Bone marrow (tissue), 2 donors: ENCODE results near the gene RETSAT.
A peak's percentile ranks its signal among the peaks of the same experiment; 100 is the strongest.
"Not testable (repeated sequence)": the region's sequence is repeated elsewhere in the genome, so short reads cannot be mapped to it uniquely, and the experiment has no call there.

Experiments
- DNase-seq, 2 donors: peaks; one replicate each; lab custom pipeline; 2025; lab: John Stamatoyannopoulos, UW

Gene RETSAT

GRCh38 chr2:85354286-85355072 lies at the start of gene RETSAT, which contains the start of gene ELMOD3:
TSS of gene RETSAT (minus strand) at chr2:85354528. CDS start at chr2:85354507, 21 bp downstream.
TSS of gene ELMOD3 (plus strand) at chr2:85354769. CDS start at chr2:85357199, 2,430 bp downstream.
- peak; percentile 84 to 99 for DNase-seq

- DNase-seq = peak in 1 of 2 donors; percentile 30
These were observed 47.5 kb upstream of the RETSAT start for GRCh38 chr2:85401844-85402243.

- DNase-seq = no peak
These were observed 47.1 kb upstream of the RETSAT start for GRCh38 chr2:85401464-85401805.

GRCh38 chr2:85400541-85401463 lies 46.5 kb upstream of the RETSAT start:
- no peak for DNase-seq

GRCh38 chr2:85400023-85400422 lies 45.7 kb upstream of the RETSAT start:
- DNase-seq = no peak

GRCh38 chr2:85399183-85399455 lies 44.8 kb upstream of the RETSAT start:
- DNase-seq = no peak

- no peak for DNase-seq
These were observed 44.3 kb upstream of the RETSAT start for GRCh38 chr2:85398426-85399182.

- DNase-seq = no peak
These were observed 43.6 kb upstream of the RETSAT start for GRCh38 chr2:85397925-85398331.

- DNase-seq = no peak
These were observed 42.5 kb upstream of the RETSAT start for GRCh38 chr2:85396531-85397470.

GRCh38 chr2:85395912-85396475 lies 41.7 kb upstream of the RETSAT start:
- no peak for DNase-seq

- DNase-seq = no peak
These were observed 40.6 kb upstream of the RETSAT start for GRCh38 chr2:85394976-85395375.

GRCh38 chr2:85394261-85394681 lies 39.9 kb upstream of the RETSAT start:
- DNase-seq = no peak

GRCh38 chr2:85393836-85394235 lies 39.5 kb upstream of the RETSAT start:
- no peak for DNase-seq

GRCh38 chr2:85390941-85391669 lies 36.8 kb upstream of the RETSAT start:
- peak; percentile 26 to 45 for DNase-seq

GRCh38 chr2:85388878-85389538 lies 34.7 kb upstream of the RETSAT start:
- DNase-seq = no peak

- no peak for DNase-seq
These were observed 33.4 kb upstream of the RETSAT start for GRCh38 chr2:85387754-85388153.

GRCh38 chr2:85385746-85386145 lies 31.4 kb upstream of the RETSAT start:
- DNase-seq = no peak

- no peak for DNase-seq
These were observed 29.5 kb upstream of the RETSAT start for GRCh38 chr2:85383850-85384249.

GRCh38 chr2:85383151-85383550 lies 28.8 kb upstream of the RETSAT start:
- DNase-seq = not testable (repeated sequence)

- DNase-seq = no peak
These were observed 25.7 kb upstream of the RETSAT start for GRCh38 chr2:85380048-85380447.
